ENCODE results near the gene GALNS. TPM values are rescaled to one million over a fixed set of nuclear protein-coding genes. Genes with fewer than 3 reads are reported as not detected.

Gene GALNS
- total and polyA plus RNA-seq, 2 of the 13 experiments (the other 11 are each of a cell fraction or from before 2014, with no cell fraction given), result 9.2 to 9.8 TPM

- TF ChIP-seq ATF7 (IDR thresholded peaks at IDR 0.05), result no peak
- TF ChIP-seq ATF7 (CRISPR knock-in tag; IDR thresholded peaks at IDR 0.05), result 0 out of 2 replicates have a peak, but pooled peaks have one; percentile 38
- TF ChIP-seq SNAI1 (CRISPR knock-in tag; IDR thresholded peaks at IDR 0.05; ENCODE audit: borderline replicate concordance), result no peak
- peak; percentile 75 for TF ChIP-seq ZNF331 (CRISPR knock-in tag; IDR thresholded peaks at IDR 0.05)
- TF ChIP-seq ZNF724P (CRISPR knock-in tag; IDR thresholded peaks at IDR 0.05; ENCODE audit: borderline replicate concordance), result peak; percentile 65; the same call in 1 of the 2 replicates
- peak; percentile 72; the same call in 1 of the 2 replicates for TF ChIP-seq RFXAP (CRISPR knock-in tag; IDR thresholded peaks at IDR 0.05; ENCODE audit: borderline replicate concordance)
- TF ChIP-seq ZNF800 (CRISPR knock-in tag; IDR thresholded peaks at IDR 0.05), result 0 out of 2 replicates have a peak, but pooled peaks have one; percentile 66
- no peak for TF ChIP-seq ZNF34 (CRISPR knock-in tag; IDR thresholded peaks at IDR 0.05; ENCODE audit: borderline replicate concordance)
- TF ChIP-seq ZBTB40 (IDR thresholded peaks at IDR 0.05), result no peak
- no peak for TF ChIP-seq ZBTB40 (CRISPR knock-in tag; IDR thresholded peaks at IDR 0.05)
- TF ChIP-seq MXD4 (CRISPR knock-in tag; IDR thresholded peaks at IDR 0.05), result no peak
- TF ChIP-seq ZKSCAN5 (CRISPR knock-in tag; IDR thresholded peaks at IDR 0.05), result no peak
- peak; percentile 69 for TF ChIP-seq ZNF276 (CRISPR knock-in tag; IDR thresholded peaks at IDR 0.05; ENCODE audit: low read depth)
- peak; percentile 96 for TF ChIP-seq SAP130 (CRISPR knock-in tag; IDR thresholded peaks at IDR 0.05; ENCODE audit: low read depth)
- TF ChIP-seq ZBTB8A (CRISPR knock-in tag; IDR thresholded peaks at IDR 0.05; ENCODE audit: borderline replicate concordance, low read depth), result 0 out of 2 replicates have a peak, but pooled peaks have one; percentile 58
- TF ChIP-seq YEATS4 (CRISPR knock-in tag; IDR thresholded peaks at IDR 0.05; ENCODE audit: borderline replicate concordance), result peak; percentile 83
- TF ChIP-seq ZNF230 (CRISPR knock-in tag; IDR thresholded peaks at IDR 0.05), result peak; percentile 84; the same call in 1 of the 2 replicates
Observed at GRCh38 chr16:88803264-88803987, 53.3 kb downstream of the GALNS start, which contains the start of gene CDT1 (continued).
